Muscle of leg (tissue), 11 donors: ENCODE results near the gene MVB12B. TPM values are rescaled to one million over a fixed set of nuclear protein-coding genes. Genes with fewer than 3 reads are reported as not detected.

ENCODE experiments used
- DNase-seq: peaks from one replicate; pipeline ENCODE4 v3.0.0; 2013
- H3K27ac ChIP-seq: one replicate; pipeline ENCODE4 v1.5.1; 2013; ENCODE audit warnings: mild to moderate bottlenecking, low read length, control low read depth
- H3K27me3 ChIP-seq: one replicate; pipeline ENCODE4 v1.6.1; 2013; ENCODE audit warnings: low read length; ENCODE audit not compliant: control insufficient read depth, insufficient read depth
- H3K36me3 ChIP-seq: one replicate; pipeline ENCODE4 v1.6.1; 2013; ENCODE audit warnings: low read length; ENCODE audit not compliant: control insufficient read depth, insufficient read depth
- H3K4me1 ChIP-seq: one replicate; pipeline ENCODE4 v1.6.1; 2013; ENCODE audit warnings: low read length; ENCODE audit not compliant: control insufficient read depth, insufficient read depth
- H3K4me3 ChIP-seq: one replicate; pipeline ENCODE4 v1.5.1; 2013; ENCODE audit warnings: low read length, control low read depth
- H3K9me3 ChIP-seq: replicated peaks from 2 replicates; pipeline ENCODE4 v1.6.1; 2013; ENCODE audit warnings: low read depth, low read length; ENCODE audit not compliant: control insufficient read depth
- WGBS: methylation state at CpG from one replicate; pipeline ENCODE4 v1.1.5; 2013; ENCODE audit warnings: missing lambda C conversion rate; ENCODE audit not compliant: insufficient coverage; 5-methylcytosine and 5-hydroxymethylcytosine counted together
- polyA plus RNA-seq, 8 donors: library from polyadenylated mRNA; unstranded; fragments of 120-200 nt; gene quantifications; one replicate each; pipeline versions ENCODE4 v1.2.1 to v1.2.3, GENCODE V29; 2013; ENCODE audit warnings: inconsistent platforms in 1 of 8, low replicate concordance in 1 of 8; ENCODE audit not compliant: insufficient read length in 8 of 8, insufficient read depth in 1 of 8
- total RNA-seq: library from RNA; stranded (reverse); fragments of 120-200 nt; gene quantifications from one replicate; pipeline ENCODE4 v1.2.4, GENCODE V29; 2013

The MVB12B gene
- total and polyA plus RNA-seq, 9 donors: 11.3 to 16.7 (median 15.4) TPM

DNA sequence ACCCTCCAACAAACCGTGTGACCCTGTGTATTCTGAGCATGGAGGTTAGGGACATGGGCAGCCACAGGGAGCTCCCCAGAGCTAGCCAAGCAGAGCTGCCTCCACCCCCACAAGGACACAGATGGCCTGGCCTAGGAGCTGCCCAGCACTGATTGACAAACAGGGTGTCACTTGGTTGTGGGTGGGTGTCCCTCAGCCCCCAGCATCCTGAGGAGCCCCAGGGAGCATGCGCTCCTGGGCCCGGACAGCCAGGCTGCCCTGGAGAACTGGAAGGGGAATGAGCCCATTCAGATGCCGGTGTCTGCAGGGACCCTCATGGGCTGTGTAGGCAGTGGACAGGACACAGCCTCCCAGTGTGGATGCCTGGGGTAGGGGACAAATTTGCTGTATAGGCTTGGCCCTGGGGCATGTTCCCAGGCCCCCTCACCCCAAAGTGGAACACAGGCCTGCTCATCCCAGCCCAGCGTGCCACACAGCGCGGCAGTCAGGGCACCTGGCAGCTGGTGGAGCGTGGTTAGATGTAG is 162.3 kb downstream of the MVB12B start:
- Histone ChIP-seq H3K4me3 (no peak overlapping the region), H3K4me1 (peaks cover 4% of the 10 kb centered on the region), H3K27me3 (peaks cover 3% of the 10 kb centered on the region), H3K36me3 (peaks cover 7% of the 10 kb centered on the region), H3K27ac (no peak overlapping the region), H3K9me3 (no peaks in the 10 kb centered on the region)
- 100% methylated on average over 4 of the region's 8 CpGs for WGBS
- DNase-seq: no peak

DNA sequence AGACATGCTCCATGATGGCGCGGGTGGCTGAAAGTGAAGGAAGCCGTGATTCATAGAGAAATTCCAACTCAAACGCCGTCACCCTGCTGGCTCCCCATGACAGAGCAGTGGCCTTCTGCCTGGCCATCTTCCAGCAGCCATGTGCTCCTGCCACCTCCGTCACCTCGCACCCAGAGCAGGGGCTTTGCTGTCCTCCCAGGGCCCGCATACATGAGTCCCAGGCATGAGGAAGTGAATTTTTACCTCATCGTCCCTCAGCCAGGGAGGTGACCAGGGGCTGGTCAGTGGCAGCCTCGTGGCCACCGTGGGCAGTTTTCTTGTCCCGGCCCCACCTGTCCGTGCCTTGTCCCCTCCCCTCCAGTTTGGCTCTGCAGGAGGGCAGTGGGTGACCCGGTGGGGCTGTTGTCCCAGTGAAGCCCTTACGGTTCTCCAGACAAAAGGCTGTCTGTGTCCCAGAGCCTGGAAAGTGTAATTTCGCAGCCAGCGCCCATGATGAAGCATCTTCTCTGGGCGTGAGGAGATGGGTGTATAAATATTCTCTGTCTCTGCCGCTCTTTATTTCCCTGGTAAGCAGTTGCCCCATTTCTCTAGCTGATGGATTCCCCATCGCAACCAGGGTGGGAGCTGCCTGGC is 163.1 kb downstream of the MVB12B start:
- peaks cover 3% of the 10 kb centered on the region for H3K27me3 ChIP-seq
- no peaks in the 10 kb centered on the region for H3K9me3 ChIP-seq
- no peak for DNase-seq
- H3K4me1 ChIP-seq: peaks cover 4% of the 10 kb centered on the region
- WGBS: 83% methylated on average over 19 of the region's 20 CpGs
- H3K4me3 ChIP-seq: no peak overlapping the region
- H3K27ac ChIP-seq: no peak overlapping the region
- H3K36me3 ChIP-seq: peaks cover 7% of the 10 kb centered on the region

DNA sequence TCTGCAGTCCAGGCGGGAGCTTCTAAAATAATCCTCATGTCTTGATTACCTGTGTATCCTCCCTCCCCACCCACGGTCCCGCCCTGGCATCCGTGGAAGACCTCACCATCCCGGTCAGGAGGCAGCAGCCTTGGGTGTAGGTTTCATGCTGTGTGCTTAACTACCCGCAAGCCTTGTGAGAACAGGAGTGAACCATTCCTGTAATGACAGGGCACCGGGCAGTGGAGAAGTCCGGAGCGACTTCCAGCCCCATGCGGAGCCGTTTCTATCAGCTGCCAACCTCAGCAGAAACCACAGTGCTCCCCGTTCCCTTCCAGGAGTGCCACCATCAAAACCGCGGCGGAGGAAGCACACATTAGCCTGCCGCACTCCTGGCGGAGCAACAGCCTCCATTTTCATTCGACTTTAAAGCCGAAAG is 163.6 kb downstream of the MVB12B start:
- peaks cover 3% of the 10 kb centered on the region for H3K27me3 ChIP-seq
- DNase-seq: no peak
- H3K4me3 ChIP-seq: no peak overlapping the region
- peaks cover 8% of the 10 kb centered on the region for H3K36me3 ChIP-seq
- WGBS: 46% methylated on average over 7 of the region's 19 CpGs
- H3K4me1 ChIP-seq: peaks cover 4% of the 10 kb centered on the region
- H3K9me3 ChIP-seq: no peaks in the 10 kb centered on the region
- no peak overlapping the region for H3K27ac ChIP-seq

DNA sequence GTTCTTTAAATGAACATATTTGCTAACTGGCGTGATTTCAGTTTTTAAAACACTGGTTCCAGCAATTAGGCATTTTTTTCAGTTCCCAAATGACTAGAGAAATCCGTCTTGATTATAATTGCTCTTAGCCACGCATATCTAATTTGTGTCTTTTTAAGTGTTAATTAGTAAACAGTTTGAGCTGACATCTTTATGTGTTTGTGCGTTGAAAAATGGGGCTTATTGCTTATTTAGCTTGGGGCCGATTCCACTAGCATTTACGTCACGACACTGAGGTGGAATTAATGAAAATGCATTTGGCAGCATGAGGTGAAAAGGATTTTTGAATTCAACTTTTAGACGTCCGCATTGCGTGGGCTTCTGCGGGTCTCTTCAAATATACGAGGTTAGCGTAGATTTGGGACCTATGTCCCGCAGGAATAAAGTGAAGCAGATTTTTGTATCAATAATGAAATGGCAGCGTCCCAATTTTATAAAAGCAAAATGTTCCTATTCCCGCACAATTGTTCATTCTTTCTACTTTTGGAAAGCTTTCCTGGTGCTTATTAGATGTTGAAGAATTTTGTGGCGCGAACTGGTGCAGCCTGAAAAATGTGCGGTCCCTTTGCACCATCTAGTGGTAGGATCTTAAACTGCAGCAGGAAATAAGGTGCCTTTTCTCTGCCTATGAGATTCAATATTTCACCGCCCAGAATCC is 164.4 kb downstream of the MVB12B start:
- Histone ChIP-seq H3K36me3 (peaks cover 8% of the 10 kb centered on the region), H3K4me1 (peaks cover 4% of the 10 kb centered on the region), H3K27me3 (peaks cover 3% of the 10 kb centered on the region), H3K27ac (no peak overlapping the region), H3K9me3 (no peaks in the 10 kb centered on the region), H3K4me3 (no peak overlapping the region)
- DNase-seq: peak; percentile 86
- WGBS: 57% methylated on average over 5 of the region's 20 CpGs

DNA sequence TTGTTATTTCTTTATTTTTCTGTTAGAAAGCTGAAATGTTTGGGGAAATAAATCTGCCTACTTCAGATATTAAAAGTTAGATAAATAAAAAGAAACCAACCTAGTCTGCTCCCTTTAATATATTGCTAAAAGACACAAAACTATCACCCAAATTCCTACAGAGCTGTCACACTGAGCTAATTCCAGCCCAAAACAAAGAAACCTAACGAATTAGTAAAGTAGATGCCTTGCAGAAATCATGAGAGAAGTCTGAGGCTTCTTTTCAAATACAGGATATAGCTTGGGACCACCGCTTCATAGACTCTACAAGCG is 164.9 kb downstream of the MVB12B start:
- Histone ChIP-seq H3K27me3 (peaks cover 3% of the 10 kb centered on the region), H3K4me3 (no peak overlapping the region), H3K36me3 (peaks cover 8% of the 10 kb centered on the region), H3K4me1 (peaks cover 6% of the 10 kb centered on the region), H3K9me3 (no peaks in the 10 kb centered on the region), H3K27ac (no peak overlapping the region)
- WGBS: no CpG with 5 or more reads among the region's 3 CpGs
- no peak for DNase-seq

DNA sequence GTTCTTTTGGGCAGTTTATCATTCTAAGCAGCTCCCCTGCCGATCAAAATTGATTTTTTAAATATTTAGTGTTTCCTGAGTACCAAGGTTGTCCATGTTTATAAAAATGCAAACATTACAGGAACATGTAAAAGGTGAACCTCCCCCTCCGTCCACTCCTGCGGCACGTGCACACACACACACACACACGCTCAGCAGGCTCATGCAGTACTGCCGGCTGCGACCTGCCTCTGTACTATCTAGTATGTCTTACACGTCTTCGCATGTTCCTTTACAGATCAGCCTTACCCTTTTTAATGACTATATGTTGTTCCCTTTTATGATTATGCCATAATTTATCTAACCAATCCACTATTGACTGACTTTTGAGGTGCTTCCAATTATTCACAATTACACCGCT is 165.3 kb downstream of the MVB12B start:
- 74% methylated on average over 8 of the region's 10 CpGs for WGBS

DNA sequence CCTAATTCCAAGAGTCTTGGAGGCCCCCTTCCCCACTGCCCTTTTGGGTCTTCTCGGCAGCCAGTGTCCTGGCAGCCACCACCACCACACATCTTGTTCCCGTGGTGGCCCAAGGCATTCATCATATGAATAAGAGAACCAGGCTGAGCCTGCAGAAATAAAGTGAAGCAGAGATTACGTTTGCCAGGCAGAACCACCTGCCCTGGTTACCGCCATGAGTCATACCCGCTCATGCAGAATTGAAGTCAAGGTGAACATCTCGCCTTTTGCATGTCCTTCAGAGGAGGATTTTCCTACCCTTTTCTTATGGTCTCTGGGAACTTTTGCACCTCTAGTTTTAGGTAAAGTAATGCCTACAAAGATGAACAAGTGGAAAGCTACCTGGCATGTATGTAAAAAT is 167.6 kb downstream of the MVB12B start:
- WGBS: 98% methylated on average over 4 of the region's 6 CpGs
- peaks cover 3% of the 10 kb centered on the region for H3K27me3 ChIP-seq
- no peaks in the 10 kb centered on the region for H3K9me3 ChIP-seq
- peaks cover 26% of the 10 kb centered on the region for H3K4me1 ChIP-seq
- H3K36me3 ChIP-seq: peaks cover 8% of the 10 kb centered on the region
- no peak overlapping the region for H3K27ac ChIP-seq
- no peak for DNase-seq
- no peak overlapping the region for H3K4me3 ChIP-seq

More for the DNA sequence above, 165.3 kb downstream of the MVB12B start:
- Histone ChIP-seq H3K27me3 (peaks cover 3% of the 10 kb centered on the region), H3K9me3 (no peaks in the 10 kb centered on the region), H3K27ac (no peak overlapping the region), H3K4me3 (no peak overlapping the region), H3K4me1 (peaks cover 9% of the 10 kb centered on the region), H3K36me3 (peaks cover 8% of the 10 kb centered on the region)
- no peak for DNase-seq

DNA sequence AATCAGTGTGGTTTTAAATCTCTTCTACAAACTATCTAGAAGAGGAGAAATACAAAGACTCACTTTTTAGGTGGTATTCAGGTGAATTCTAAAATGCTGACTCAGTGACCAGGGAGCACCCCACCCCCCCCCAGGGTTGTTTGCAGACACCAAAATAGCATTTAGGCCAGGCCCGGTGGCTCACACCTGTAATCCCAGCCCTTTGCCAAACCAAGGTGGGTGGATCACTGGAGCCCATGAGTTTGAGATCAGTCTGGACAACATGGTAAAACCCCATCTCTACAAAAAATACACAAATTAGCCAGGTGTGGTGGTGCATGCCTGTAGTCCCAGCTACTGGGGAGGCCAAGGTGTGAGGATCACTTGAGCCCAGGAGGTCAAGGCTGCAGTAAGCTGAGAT is 168.1 kb downstream of the MVB12B start:
- H3K27ac ChIP-seq: no peak overlapping the region
- peaks cover 8% of the 10 kb centered on the region for H3K36me3 ChIP-seq
- H3K4me3 ChIP-seq: no peak overlapping the region
- peaks cover 30% of the 10 kb centered on the region for H3K4me1 ChIP-seq
- no CpG with 5 or more reads among the region's 1 CpG for WGBS
- DNase-seq: no peak
- H3K27me3 ChIP-seq: peaks cover 3% of the 10 kb centered on the region
- no peaks in the 10 kb centered on the region for H3K9me3 ChIP-seq

DNA sequence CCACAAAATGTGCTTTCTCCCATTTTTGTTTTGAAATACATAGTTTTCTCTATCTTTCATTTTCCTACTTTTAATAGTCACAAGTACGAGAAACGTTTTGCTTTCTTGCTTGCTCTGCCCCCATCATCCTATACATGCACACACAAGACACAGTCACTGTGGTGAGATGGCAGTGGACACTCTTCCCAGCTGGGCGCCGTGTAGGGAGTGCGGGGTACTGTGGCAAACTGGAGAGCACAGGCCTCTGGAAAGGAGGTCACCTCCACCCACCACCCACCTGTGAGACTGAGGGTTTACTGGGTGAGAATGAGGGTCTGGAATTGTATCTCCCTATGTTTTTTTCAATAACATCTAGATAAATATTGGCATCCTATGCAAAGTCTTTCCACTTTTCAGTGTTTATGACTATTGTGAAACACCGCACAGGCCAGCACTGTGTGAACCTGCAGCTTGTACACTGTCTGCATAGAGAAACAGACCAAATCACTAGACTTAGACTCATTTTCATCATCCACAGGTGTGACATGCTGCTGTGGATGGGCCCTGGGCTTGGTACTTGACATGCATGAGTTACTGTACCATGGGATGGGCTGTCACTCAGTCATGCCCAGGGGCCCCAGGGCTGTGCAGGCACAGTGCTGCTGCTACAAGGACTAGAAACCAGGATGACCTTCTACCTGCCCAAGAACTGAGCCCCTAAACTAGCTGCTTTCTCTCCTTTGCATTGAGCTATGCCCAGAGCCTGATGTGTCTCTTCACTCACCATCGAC is 169.0 kb downstream of the MVB12B start:
- Histone ChIP-seq H3K27me3 (peaks cover 10% of the 10 kb centered on the region), H3K9me3 (no peaks in the 10 kb centered on the region), H3K4me3 (no peak overlapping the region), H3K4me1 (peaks cover 34% of the 10 kb centered on the region), H3K36me3 (peaks cover 8% of the 10 kb centered on the region), H3K27ac (no peak overlapping the region)
- 100% methylated on average over 1 of the region's 7 CpGs for WGBS
- DNase-seq: no peak

DNA sequence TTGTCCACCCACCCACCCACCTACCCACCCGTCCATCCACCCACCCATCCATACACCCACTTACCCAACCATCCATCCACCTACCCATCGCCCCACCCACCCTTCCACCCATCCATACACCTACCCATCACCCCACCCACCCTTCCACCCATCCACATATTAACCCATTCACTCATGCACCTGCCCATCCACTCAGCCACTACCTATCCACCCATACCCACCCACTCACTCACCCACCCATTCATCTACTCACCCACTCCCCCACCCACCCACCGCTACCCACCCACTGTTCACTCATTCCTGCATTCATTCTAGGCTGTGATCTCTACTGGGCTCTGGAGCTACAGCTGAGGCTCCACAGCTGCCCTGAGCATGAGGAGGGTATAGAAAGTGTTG is 169.6 kb downstream of the MVB12B start:
- WGBS: no CpG with 5 or more reads among the region's 3 CpGs
- H3K27me3 ChIP-seq: peaks cover 13% of the 10 kb centered on the region
- H3K36me3 ChIP-seq: peaks cover 8% of the 10 kb centered on the region
- H3K9me3 ChIP-seq: no peaks in the 10 kb centered on the region
- H3K27ac ChIP-seq: no peak overlapping the region
- no peak overlapping the region for H3K4me3 ChIP-seq
- DNase-seq: no peak
- H3K4me1 ChIP-seq: peaks cover 39% of the 10 kb centered on the region
